ENCODE measurements around the gene CEBPZOS. TPM values are rescaled to one million over a fixed set of nuclear protein-coding genes. Genes with fewer than 3 reads are reported as not detected.

CEBPZOS gene
- total and polyA plus RNA-seq, 2 of the 8 experiments (the other 6 are each of a cell fraction or from before 2014, with no cell fraction given) = 27.3 to 43.5 TPM

DNA sequence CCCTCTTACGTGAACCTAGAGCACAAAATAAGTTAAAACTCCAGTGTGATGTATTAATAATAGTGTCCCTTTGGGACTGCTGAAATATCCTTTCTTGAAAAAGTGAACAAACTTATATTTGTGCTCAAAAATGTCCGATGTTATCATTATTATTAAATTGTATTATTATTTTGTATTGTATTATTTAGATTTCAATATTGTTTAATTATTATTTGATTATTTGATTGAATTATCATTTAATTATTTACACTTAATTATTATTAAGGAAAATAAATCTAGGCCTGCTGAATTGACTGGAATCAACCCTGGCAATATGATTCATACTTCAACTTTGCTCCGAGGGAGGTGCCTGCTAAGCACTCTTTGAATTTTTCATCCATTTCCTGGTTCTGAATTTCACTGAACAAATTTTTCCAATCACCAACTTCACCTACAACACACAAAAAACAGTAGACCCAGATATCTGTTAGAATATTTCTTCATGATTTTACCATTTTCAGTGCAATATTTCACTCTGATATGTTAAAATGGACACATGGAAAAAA, 28.6 kb upstream of the CEBPZOS start:
- H3K23ac ChIP-seq (ENCODE audit: insufficient read length) = no peak overlapping the region
- H3K4me1 ChIP-seq (replicated peaks in 1 of 4; ENCODE audit: control insufficient read depth in 3 of 4, insufficient read depth in 4 of 4, low read length in 3 of 4) = no peaks in the 10 kb centered on the region
- no peak overlapping the region for H3K4me3 ChIP-seq (ENCODE audit: extremely low read depth in 1 of 4, insufficient read depth in 2 of 4, low read depth in 3 of 4, low read length in 4 of 4)
- H4K5ac ChIP-seq (ENCODE audit: insufficient read length, low read depth, low read length) = no peak overlapping the region
- H3K4ac ChIP-seq (replicated peaks; ENCODE audit: insufficient read length, low read depth, low read length) = no peak overlapping the region
- POLR2A ChIA-PET (ENCODE audit: partially characterized antibody) = interaction anchor here (1.1 to 1.9 kb wide), 4 partner anchors 25 to 55 kb away, joined by 3 to 6 read pairs (median 4); no protein-coding TSS in a partner anchor
- no peak overlapping the region for H3K14ac ChIP-seq (ENCODE audit: insufficient read length)
- H3K27ac ChIP-seq (ENCODE audit: low read depth, low read length) = no peak overlapping the region
- no peak overlapping the region for H4K8ac ChIP-seq (ENCODE audit: extremely low read depth, insufficient read depth, low read length)
- no peak overlapping the region for H2BK15ac ChIP-seq (ENCODE audit: low read length)
- TF ChIP-seq GABPA (IDR thresholded peaks at IDR 0.05; ENCODE audit: borderline replicate concordance, insufficient read depth, low read length) (no peak), TAF1 (IDR thresholded peaks at IDR 0.05; ENCODE audit: low read depth, low read length) (no peak), SAP30 (IDR thresholded peaks at IDR 0.05; ENCODE audit: insufficient read depth, insufficient replicate concordance, low read length) (no peak), TEAD4 (IDR thresholded peaks at IDR 0.05; ENCODE audit: low read depth, low read length) (no peak), SIN3A (conservative IDR thresholded peaks at IDR 0.05 in 1 of 2, IDR thresholded peaks at IDR 0.05 in 1 of 2; ENCODE audit: low read depth in 1 of 2, low read length in 2 of 2) (no peak)
- H3K23me2 ChIP-seq (ENCODE audit: low read depth, low read length) = no peaks in the 10 kb centered on the region
- H3K79me2 ChIP-seq (ENCODE audit: control insufficient read depth in 1 of 2, insufficient read depth in 2 of 2, low read length in 2 of 2) = no peaks in the 10 kb centered on the region
- H2BK120ac ChIP-seq (replicated peaks; ENCODE audit: low read depth, low read length) = no peak overlapping the region
- no peak overlapping the region for H2AFZ ChIP-seq (ENCODE audit: low read length)
- no peak overlapping the region for H3K9ac ChIP-seq (replicated peaks in 1 of 4; ENCODE audit: extremely low read depth in 1 of 4, low read depth in 3 of 4, low read length in 3 of 4)
- DNase-seq (ENCODE audit: low read depth in 1 of 2, low spot score in 2 of 2) (no peak), FAIRE-seq (no peak)
- H4K91ac ChIP-seq (replicated peaks; ENCODE audit: insufficient read length, low read length) = no peak overlapping the region
- no peaks in the 10 kb centered on the region for H4K20me1 ChIP-seq (replicated peaks in 1 of 2; ENCODE audit: control insufficient read depth in 1 of 2, insufficient read depth in 2 of 2, low read length in 2 of 2)
- H3K4me2 ChIP-seq (ENCODE audit: insufficient read depth in 1 of 2, low read depth in 2 of 2, low read length in 2 of 2) = no peak overlapping the region
- H3K9me3 ChIP-seq (ENCODE audit: insufficient read depth in 2 of 2, low read depth in 1 of 2, low read length in 1 of 2) = peaks cover 7 to 8% of the 10 kb centered on the region in 2 experiments; a peak in 3 of 4 replicates
- 96% methylated on average over 3 of the region's 3 CpGs; no CpG with 5 or more reads in 1 of the 2 experiments for WGBS, 2 experiments (ENCODE audit: extremely low coverage in 1 of 2, insufficient coverage in 1 of 2, insufficient read length in 1 of 2, insufficient replicate concordance in 2 of 2, low coverage in 1 of 2, low lambda C conversion rate in 2 of 2, missing lambda C conversion rate in 1 of 2)
- no peak overlapping the region for H2BK12ac ChIP-seq (ENCODE audit: low read depth, low read length)
- H2BK20ac ChIP-seq (ENCODE audit: low read length) = no peak overlapping the region
- H2BK5ac ChIP-seq (ENCODE audit: low read depth, low read length) = no peak overlapping the region
- no peaks in the 10 kb centered on the region for H3K27me3 ChIP-seq (replicated peaks in 1 of 4; ENCODE audit: control insufficient read depth in 3 of 4, extremely low read depth in 1 of 4, insufficient read depth in 3 of 4, low read length in 3 of 4)
- no peak overlapping the region for H3K18ac ChIP-seq (ENCODE audit: extremely low read depth, low read length)
- CTCF ChIA-PET (ENCODE audit: partially characterized antibody) = interaction anchor here (0.6 to 5.6 kb wide), 34 partner anchors 9 to 413 kb away, joined by 3 to 67 read pairs (median 5); partner anchors contain the start of genes EIF2AK2 and SULT6B1
- no peaks in the 10 kb centered on the region for H3K79me1 ChIP-seq (ENCODE audit: low read depth, low read length)
- H2AK5ac ChIP-seq (ENCODE audit: low read depth, low read length) = no peak overlapping the region
- no peak overlapping the region for H3K56ac ChIP-seq (replicated peaks; ENCODE audit: insufficient read length, low read depth, low read length)
- no peaks in the 10 kb centered on the region for H3K36me3 ChIP-seq (ENCODE audit: control insufficient read depth in 2 of 4, insufficient read depth in 4 of 4, low read length in 3 of 4)

Data from H1 (cell line).